Dermis blood vessel endothelial cell (primary cell): ENCODE results near the gene TMEM141. TPM values are rescaled to one million over a fixed set of nuclear protein-coding genes. Genes with fewer than 3 reads are reported as not detected.
"Not testable (repeated sequence)": the region's sequence is repeated elsewhere in the genome, so short reads cannot be mapped to it uniquely, and the experiment has no call there.

Source experiments
- DNase-seq: peaks from one replicate; pipeline ENCODE4 v3.0.0; 2010
- total RNA-seq: library from RNA; depleted of rRNA; stranded (reverse); fragments of >200 nt; gene quantifications from 2 replicates; pipeline ENCODE4 v1.2.3, GENCODE V29; 2014

Gene TMEM141
- total RNA-seq, 1 donor from 2014 or later = 98.5 TPM

DNA sequence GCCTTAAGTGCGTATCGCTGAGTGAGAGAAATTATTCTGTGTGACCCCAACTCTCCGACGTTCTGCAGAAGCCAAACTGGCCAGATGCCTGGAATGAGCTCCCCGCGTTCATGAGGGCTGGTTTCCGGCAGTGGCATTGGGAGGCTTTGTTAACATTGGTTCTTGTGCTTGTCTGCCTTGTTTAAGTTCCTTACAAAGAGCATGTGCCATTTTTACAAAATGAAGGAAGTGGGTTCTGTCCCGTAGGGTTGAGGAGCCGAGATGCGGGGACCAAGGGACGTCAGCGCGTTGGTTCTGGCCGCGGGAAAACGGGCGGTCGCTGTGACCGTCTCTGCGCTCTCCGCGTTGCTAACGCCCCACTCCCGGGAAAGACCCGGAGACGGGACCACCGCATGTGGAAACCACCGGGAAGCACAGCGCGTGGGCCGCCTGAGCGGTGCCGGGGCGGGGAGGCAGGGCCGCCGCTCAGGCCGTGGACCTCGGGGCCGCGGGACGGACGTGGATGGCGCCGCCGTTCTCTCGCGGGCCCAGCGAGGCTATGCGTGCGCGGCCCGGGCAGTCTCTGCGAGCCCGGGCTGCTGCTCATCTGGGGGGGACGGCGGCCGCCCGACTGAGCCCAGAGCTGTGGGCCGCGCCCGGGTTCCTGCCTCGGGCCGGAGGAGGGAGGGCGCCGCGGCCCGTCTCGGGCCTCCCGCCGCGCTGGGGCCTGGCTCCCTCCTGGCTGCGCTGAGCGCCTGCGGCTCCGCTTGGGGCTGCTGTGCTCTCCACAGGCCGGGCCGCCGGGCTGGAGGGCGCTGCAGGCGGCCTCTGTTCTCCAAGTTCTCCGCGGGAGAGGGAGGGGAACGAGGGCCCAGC, 30.1 kb downstream of the TMEM141 start:
- DNase-seq = peak; percentile 24

DNA sequence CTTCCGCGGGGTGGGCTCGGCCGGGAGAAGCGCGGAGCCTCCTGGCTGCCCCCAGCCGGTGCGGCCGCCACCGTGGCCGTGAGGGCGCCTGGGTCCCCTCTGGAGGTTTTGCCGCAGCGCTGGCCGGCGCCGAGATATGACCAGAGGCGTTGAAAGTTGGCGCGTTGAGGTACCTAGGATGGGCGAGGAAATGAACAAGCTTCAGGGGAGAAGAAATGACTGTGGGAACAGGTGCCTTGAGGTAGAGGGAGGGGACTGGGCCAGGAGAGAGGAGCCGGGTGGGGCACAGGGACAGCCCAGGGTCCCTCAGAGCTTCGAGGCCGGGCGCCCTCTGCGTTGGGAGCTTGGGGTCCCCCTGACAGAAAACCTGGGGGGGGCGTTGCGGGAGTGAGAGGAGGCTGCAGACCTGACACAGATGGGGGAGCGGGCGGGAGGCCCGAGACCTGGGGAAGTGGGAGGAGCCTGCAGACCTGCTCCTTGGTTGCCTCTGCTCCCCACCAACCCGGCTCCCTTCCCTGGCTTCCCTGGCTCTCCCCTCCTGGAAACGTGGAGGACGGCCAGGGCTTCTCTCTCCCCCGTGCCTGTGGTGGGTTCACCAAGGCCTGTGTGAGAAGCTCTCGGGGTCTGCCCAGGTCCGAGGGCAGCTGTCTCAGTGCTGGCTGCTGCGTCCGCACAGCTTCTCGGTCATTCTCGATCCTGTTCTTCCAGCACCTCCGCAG, 30.8 kb downstream of the TMEM141 start:
- no peak for DNase-seq

DNA sequence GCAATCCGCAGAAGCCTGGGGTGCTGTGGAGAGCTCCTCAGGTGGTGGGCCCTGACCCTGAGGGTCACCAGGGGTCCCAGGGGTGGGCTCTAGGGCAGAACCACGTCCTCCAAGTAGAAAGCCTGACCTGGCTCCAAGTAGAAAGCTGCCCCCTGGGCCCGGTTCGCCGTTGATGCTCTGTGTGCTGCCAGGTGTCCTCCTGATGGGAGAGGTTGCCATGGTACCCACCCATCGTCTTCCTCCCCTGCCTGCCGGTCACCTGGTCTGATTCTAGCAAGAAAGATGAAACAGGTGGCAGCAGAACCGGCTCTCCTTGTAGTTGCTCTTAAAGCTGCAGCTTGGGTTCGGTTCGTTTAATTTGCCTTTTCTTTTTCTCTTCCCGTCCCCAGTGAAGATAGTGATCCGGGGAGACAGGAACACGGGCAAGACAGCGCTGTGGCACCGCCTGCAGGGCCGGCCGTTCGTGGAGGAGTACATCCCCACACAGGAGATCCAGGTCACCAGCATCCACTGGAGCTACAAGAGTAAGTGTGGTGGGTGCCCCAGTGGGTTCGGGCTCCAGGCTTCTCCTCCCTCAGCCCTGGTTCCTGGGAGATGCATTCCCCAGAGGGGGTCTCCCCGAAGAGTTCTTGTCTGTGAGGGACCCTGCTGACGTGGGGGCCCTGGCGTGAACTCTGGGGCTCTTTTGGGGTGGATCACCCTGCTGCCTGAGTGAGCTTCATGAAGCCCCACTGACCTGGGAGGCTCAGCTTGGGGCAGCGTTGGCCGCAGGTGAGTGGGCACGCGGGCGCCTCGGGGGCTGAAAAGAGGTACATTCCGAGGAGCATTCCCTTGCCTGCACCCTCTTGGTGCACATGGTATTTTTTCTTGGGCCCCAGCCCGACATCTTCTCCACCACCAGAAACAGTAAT, 32.2 kb downstream of the TMEM141 start:
- no peak for DNase-seq

DNA sequence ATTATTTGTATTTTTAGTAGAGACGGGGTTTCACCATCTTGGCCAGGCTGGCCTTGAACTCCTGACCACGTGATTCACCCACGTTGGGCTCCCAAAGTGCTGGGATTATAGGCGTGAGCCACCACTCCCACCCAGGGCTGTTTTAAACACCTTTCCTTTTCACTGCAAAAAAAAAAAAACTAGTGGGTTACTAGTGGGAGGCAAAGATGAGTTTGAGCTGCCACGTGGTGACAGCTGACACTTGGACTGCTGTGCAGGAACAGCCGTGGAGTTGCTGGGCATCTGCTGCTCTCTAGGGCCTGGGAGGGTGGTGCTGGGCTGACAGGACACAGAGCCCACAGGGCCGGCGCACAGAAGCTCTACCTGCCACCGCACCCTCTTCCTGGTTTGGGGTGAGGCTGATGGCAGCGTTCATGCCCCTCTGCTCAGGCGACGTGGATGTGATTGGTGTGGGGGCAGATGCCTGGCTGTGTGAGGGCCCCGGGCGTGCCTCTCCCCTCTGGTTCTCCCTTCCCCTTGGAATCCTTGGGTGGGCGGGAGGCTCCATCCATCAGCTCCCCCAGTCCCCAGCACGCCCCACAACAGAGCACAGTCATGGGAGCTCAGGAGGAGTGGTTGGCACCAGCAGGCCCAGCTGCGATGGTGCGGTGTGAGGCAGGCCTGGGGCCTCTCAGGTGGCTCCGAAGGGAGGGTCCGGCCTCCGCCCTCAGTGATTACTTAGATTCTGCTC, 33.5 kb downstream of the TMEM141 start:
- DNase-seq = no peak

DNA sequence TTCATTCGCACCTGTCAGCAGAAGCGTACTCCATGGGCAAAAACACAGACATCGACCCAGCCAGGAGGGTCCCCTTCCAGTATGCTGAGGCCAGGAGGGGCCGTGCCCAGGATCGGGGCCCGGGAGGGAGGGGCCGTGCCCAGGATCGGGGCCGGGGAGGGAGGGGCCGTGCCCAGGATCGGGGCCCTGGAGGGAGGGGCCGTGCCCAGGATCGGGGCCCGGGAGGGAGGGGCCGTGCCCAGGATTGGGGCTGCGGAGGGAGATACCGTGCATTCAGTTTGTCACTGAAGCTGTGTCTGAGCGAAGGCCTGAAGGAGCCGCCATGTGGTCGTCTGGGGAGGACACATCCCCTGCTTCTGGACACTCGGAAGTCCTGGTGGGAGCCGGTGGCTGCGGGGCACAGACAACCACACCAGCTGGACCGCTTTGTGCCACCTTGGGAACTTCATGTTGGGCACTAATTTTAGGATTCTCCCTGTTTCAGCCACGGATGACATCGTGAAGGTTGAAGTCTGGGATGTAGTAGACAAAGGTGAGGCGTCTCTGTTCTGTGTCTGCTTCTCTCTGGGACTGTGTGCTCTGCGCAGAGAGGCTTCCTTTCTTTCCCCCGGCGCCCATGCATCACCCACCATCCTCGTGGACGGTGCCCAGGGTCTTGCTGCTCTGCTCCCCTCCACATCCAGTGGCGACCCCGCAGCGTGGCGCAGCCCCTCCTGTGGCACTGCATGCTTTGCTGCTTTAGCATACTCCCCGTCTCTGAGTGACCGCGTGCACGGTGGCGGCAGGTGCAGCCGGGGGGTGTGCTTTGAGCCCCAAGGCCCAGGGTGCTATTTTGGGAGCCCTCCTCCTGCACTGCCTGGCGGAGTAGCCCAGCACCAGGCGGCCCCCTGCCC, 34.4 kb downstream of the TMEM141 start:
- no peak for DNase-seq

DNA sequence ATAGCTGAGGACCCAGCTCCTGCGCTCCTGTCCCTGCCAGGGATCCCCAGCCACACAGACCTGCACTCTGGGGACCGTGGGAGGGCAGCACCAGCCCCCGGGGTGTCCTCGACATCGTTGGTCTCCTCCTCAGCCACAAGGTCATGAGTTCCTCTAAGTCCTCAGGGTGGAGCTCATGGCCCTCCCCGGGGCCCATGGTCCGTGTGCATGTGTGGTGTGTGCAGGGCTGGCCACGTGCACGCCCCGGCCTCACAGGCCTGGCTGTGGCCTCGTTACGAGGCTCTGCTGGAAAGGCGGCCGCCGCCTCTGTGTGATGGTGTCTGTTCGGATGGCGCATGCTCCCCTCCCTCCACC, 35.0 kb downstream of the TMEM141 start:
- no peak for DNase-seq

DNA sequence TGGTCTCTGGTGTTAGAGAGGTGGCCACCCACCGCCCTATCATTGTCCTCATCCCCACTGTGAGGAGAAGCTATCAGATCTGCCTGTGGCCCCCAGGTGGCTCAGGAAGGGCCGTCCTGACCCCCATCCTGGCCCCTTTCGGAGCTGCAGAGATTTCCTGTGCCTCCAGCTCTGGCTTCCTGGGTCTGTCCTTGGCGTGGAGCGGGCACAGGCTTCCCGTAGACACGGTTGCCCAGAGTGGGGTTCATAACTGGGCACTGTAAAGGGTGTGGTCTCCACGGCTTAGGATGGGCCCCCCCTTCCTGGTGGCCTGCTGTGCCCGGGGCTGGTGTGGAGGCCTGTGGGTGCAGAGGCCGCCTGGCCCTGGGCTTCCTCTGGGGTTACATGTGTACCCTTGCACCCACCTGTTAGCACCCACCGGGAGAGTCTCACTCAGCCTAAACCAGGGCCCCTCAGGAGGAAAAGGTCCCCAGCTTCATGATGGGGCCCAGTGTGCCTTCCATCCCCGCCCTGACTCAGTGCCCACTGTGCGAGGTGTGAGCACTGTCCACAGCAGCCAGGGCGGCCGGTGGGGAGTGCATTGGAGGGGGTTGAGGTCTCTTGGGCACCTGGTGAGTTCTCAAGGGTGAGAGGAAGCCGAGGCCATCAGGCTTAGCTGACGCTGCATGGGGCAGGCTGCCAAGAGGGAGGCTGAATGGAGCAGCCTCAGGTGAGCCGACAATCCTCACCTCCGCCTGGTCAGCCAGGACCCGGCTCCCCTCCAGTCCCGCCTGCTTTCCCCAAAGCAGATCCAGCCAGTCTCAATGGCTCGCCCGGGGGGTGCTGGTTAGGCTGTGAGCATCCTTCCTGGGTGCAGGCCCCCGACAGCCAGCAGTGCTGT, 35.8 kb downstream of the TMEM141 start:
- DNase-seq = no peak

DNA sequence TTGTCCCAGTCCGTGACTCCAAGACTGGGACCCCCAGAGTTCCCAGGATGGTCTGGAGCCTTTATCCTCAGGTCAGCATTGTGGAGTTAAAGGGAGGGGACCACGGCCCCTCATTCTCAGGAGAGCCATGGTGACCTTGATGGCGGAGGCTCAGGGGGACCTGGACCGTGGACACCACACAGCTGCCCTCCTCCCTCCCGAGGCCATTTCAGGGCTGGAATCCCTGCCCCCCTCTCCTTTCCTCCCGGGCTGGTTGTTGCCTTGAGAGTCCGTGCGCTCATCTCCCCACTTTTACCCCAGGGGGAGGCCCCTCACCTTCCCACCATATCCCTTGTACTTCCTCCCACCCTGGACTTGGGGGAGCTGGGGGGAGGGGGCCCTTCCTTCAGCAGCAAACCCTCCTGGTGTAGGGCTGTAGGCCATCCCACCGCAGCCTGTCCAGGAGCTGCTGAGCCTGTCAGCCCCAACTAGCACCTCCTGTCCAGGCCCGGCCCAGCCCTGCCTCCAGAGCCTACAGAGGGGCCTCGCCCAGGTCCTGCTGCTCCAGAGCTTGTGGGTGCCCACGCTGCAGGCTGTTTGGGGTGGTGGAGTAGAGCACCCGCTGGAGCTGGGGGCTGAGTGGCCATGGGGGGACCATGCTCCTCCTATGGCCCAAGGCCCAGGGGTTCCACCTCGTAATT, 36.8 kb downstream of the TMEM141 start:
- no peak for DNase-seq

DNA sequence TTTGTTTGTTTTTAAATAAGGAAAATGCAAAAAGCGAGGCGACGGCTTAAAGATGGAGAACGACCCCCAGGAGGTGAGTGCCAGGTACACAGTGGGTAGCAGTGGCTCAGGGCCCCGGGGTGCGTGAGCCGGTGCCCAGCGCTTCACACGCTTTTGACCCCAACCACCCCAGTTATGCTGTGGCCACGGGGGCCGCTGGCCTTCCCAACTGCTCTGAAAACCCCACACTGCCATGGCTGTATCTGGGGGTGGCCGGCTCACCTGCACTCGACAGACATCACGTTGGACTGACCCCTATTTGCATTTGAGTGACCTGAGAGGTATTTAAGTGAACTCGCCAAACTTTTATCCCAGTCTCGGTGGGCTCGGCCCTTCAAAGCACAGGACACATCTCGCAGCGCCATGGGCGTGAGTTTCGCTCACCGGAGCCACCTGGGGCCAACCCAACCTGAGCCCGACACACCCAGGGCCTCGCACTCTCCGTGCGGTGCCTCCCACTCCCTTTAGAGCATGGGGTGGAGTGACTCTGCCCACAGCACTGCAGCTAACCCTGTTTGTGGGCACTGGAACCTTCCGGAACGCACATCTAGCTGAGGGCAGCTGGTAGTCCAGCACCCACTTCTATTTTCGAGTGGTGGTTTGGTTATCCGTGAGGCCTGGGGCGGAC, 37.5 kb downstream of the TMEM141 start:
- no peak for DNase-seq

DNA sequence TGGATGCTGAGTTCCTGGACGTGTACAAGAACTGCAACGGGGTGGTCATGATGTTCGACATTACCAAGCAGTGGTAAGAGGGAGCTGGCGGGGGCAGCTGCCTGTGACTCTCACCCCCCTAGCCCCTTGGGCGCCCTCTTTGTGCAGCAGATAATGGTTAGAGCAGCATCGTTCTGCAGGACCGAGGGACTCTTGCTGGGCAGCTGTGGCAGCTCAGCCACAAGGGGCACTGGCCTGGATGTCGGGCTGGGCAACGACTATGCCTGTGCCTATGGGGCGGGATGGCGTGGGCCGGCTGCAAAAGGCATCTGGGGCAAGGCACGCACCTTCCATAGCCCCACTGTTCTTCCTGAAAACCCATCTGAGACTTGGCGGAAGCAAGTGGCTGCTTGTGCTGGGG, 38.3 kb downstream of the TMEM141 start:
- DNase-seq = no peak

DNA sequence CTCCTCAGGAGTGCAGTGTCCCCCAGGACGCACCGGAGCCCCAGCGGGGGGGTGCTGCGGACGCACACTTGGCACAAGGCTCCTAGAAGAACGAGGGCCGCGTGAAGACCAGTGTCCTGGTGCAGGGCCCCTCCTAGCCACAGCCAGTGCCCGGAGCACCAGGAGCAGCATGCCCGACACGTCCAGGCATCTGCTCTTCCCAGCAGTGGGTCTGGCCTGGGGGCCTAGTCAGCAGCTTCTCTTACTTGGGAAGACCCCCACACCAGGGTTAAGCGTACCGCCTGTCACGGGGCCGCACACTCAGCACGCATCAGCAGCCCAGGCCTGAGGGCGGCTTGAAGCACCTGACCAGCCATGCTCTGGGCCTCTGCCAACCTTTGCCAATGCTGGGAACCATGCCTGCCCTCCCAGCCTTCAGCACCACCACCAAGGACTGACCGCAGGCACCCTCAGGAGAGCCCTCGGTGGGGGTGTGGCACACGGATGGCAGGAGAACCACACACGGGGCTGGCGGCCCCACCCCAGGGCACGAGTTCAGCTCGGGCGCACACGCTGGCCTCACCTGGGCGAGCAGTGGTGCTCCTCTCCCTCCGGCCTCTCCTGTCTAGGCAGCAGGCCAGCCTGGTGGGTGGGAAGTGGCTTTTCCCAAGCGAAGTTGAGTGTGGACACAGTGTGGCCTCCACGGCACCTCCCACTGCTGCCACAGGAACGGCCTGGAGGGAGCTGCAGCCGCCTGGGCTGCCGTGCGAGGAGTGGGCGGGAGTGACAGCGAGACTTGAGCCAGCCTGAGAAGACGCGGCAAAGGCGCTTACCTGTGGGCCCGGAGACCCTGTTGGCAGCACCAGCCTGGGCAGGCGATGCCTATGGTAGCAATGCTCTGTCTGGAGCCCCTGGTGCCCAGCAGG, 39.1 kb downstream of the TMEM141 start:
- DNase-seq = no peak

DNA sequence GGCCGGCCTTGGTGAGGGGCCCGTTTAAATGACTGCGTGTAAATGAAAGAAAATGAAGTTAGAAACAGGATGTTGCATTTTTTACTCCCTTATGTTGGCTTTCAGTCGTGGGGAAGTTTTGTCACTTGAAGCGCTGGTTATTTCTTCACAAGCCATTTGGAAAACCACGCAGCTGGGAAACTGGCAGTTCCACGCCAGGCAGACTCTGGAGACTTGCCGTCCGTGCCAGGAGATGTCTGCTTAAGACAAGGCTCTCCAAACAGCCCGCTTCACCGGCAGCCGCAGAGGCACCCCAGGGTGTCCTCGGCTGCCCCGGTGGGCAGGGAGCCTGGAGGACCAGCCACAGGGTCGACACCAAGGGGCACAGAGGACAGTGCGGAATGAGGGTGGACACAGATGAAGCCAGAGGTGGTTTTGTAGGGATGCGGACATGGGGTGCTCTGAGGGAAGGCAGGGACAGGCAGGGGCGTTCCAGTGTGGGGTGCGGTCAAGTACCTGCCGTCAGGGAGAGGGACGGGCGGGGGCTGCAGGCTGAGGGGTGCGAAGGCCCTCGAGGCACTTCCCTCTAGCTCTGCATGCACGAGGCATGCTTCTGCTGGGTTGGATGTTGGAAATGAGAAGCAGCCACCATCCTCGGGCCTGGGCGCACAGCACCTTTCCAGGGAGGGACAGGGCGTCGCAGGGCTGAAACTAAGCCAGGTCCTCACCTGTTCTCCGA, 40.0 kb downstream of the TMEM141 start:
- DNase-seq = no peak

DNA sequence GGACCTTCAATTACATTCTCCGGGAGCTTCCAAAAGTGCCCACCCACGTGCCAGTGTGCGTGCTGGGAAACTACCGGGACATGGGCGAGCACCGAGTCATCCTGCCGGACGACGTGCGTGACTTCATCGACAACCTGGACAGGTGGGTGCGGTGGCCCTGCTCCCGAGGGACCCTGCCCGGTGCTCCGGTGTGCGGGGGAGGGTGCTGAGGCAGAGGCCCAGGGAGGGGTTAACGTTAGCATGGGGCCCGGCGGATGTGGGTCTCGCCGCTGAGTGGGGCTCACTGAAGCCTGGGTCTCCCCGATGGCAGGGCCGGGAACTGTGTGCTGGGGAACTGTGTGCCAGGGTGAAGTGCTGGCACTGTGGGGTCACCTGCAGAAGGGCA, 40.6 kb downstream of the TMEM141 start:
- DNase-seq = no peak

DNA sequence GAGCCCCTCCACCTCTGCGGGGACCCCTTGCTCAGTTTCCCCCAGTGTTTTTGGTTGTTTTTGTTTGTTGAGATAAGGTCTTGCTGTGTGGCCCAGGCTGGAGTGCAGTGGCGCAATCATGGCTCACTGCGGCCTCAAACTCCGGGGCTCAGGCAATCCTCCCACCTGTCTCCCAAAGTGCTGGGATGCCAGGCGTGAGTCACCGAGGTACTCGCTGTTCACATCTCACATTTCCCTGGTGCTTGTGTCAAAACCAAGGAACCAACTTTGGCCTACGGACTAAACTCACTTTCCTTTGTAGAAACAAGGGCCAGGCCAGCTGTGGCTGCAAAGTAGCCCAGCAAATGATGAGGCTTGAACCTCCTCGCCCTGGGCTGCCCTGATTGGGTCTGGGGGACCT, 41.4 kb downstream of the TMEM141 start:
- DNase-seq = no peak

DNA sequence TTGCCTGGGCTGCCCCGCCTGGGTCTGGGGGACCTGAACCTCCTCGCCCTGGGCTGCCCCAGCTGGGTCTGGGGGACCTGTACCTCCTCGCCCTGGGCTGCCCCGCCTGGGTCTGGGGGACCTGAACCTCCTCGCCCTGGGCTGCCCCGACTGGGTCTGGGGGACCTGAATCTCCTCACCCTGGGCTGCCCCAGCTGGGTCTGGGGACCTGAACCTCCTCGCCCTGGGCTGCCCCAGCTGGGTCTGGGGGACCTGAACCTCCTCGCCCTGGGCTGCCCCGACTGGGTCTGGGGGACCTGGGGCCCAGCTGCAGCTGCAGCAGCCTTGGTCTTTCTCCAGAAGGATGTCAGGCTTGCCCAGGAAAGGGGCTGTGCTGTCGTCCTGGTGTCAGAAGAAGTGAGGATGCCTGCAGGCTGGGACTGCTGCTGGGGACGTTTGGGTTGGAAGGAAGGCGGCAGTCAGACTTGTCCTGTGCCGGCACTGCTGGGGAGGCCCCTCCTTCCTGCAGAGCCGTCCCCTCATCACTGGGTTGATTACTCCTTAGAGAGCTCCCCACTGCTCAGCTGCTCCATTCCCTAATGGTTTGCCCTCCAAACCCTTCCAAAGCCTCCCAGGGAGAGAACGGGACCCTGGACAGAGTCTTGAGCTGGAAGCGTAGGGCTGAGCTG, 42.4 kb downstream of the TMEM141 start:
- not testable (repeated sequence) for DNase-seq

DNA sequence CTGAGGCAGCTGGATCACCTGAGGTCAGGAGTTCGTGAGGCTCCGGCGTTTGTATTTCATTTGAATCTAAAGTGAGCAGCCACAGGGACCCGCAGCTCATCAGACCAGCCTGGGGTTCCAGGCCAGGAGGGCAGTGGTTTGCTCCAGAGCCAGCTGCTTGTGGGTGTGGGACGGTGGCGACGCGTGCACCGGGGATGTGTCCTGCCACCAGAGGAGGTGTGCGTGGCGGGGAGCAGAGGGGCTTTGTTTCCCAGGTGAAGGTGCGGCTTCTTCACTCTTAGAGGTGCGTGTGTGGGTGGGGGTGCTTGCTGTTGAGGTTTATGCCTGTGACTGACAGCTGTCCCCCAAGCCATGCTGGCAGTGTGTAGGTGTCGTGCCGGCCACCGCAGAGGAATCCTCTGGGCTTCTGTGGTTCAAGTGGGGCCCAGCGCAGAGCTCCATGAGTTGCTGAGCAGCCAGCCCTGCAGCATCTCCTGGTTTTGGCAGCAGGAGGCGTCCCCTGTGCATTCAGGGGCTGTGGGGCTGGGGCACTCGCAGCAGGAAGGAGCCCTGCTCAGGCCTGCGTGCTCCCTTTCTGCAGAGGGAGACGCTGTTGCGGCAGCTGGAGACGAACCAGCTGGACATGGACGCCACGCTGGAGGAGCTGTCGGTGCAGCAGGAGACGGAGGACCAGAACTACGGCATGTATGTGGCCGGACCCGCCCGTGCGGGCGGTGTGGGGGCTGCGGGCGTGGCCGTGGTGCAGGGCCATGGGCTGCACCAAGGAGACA, 44.2 kb downstream of the TMEM141 start:
- DNase-seq = no peak
